ENCODE results near the gene PSMB8. TPM values are rescaled to one million over a fixed set of nuclear protein-coding genes. Genes with fewer than 3 reads are reported as not detected.
"Not testable (repeated sequence)": the region's sequence is repeated elsewhere in the genome, so short reads cannot be mapped to it uniquely, and the experiment has no call there.

PSMB8 gene
- total RNA-seq, 1 experiment from 2014 or later: 121 TPM

- DNase-seq (ENCODE audit: low spot score): peak; percentile 86
These were observed 5.5 kb downstream of the PSMB8 start, which contains the start of gene TAP2 for GRCh38 chr6:32838114-32838958. TSS of gene TAP2 (minus strand) at chr6:32838739. CDS start at chr6:32838233, 506 bp downstream.

- peak; percentile 18 for DNase-seq (ENCODE audit: low spot score)
These were observed 6.2 kb downstream of the PSMB8 start for GRCh38 chr6:32837651-32838113.

- DNase-seq (ENCODE audit: low spot score): no peak
These were observed 7.0 kb downstream of the PSMB8 start for GRCh38 chr6:32836873-32837272.

- DNase-seq (ENCODE audit: low spot score): no peak
These were observed 8.5 kb downstream of the PSMB8 start for GRCh38 chr6:32835167-32835893.

GRCh38 chr6:32833664-32834063, 10.2 kb downstream of the PSMB8 start:
- DNase-seq (ENCODE audit: low spot score): no peak

DNA sequence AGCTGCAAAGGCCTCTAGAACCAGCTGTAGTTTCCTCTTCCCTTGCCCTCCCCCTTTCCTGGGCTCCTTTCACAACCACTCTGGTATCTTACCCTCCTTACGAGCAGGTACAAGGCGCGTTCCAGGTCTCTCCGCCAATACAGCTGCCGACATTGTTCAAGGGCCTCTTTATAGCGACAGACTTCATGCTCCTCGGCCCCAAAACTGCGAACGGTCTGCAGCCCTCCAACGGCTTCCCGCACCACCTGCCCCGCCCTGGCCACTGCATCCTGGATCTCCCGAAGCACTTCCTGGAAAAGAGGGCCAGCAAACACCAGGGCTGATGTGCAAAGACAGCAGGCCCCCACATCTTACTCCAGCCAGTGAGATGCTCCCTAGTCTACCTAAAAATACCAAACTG, 11.3 kb downstream of the PSMB8 start:
- DNase-seq (ENCODE audit: low spot score): no peak

- DNase-seq (ENCODE audit: low spot score): no peak
These were observed 12.9 kb downstream of the PSMB8 start for GRCh38 chr6:32830936-32831335.

DNA sequence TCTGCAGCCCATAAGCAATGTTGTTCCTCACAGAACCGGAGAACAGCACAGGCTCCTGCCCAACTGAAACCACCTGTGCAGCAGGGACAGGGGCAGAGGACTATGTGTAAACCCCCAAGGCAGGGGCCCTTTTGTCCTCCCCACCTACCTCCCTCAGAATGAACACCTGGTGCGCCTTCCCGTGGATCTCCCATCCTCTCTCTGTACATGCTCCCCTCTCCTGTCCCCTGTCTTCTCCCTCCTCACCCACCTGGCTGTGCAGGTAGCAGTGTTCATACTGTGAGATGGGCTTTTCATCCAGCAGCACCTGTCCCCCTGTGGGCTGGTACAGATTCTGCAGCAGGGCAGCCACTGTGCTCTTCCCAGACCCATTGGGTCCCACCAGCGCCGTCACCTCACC, 13.8 kb downstream of the PSMB8 start:
- DNase-seq (ENCODE audit: low spot score): no peak

- DNase-seq (ENCODE audit: low spot score): no peak
These were observed 14.4 kb downstream of the PSMB8 start for GRCh38 chr6:32829495-32829894.

- DNase-seq (ENCODE audit: low spot score): no peak
These were observed 16.8 kb downstream of the PSMB8 start for GRCh38 chr6:32827025-32827424.

GRCh38 chr6:32825966-32826365, 17.9 kb downstream of the PSMB8 start:
- peak; percentile 32 for DNase-seq (ENCODE audit: low spot score)

DNA sequence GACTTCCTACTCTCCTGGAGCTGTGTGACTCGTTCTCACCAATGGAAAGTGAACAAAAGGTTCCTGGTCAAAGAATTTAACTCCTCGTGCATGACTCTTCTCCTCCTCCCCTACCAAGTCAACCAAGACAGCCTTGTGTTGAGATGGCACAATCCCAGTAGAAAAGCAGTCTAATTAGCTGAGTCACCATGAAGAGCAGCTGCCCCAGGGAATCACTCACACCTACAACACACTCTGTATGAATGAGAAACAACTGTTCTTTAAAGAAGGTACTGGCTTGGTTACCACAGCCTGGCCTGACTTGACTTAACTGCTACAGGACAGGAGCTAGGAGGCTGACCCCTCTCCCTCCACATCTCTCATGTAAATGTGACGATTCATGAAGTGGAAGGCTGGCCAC, 24.1 kb downstream of the PSMB8 start:
- peak; percentile 70 for DNase-seq (ENCODE audit: low spot score)

GRCh38 chr6:32818867-32819266, 25.0 kb downstream of the PSMB8 start:
- DNase-seq (ENCODE audit: low spot score): no peak

DNA sequence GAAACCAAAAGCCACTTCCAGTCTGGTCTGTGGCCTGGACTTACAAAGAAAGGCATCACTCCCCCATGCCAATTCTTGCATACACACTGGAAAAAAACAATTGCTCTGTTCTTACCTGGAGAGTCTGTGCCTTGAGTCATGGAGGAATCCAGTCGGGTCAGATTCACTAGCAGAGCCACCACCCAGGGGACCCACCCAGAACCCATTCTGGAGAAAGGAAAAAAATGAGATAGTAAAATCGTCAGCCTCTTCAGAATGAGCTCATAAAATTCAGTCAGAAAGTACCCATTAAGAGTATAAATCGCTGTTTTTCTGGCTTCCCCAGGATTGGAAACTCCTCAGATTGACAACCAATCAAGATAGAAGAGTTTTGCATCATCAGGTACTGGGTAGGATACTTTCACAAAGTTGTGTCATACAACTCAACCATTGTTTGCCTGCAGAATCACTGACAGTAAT, 27.1 kb downstream of the PSMB8 start, which contains the start of gene HLA-DOB:
TSS of gene HLA-DOB (minus strand) at position 257 of the 459 bp plus-strand sequence. CDS start at position 206, 51 bp downstream.
- peak; percentile 27 for DNase-seq (ENCODE audit: low spot score)

DNA sequence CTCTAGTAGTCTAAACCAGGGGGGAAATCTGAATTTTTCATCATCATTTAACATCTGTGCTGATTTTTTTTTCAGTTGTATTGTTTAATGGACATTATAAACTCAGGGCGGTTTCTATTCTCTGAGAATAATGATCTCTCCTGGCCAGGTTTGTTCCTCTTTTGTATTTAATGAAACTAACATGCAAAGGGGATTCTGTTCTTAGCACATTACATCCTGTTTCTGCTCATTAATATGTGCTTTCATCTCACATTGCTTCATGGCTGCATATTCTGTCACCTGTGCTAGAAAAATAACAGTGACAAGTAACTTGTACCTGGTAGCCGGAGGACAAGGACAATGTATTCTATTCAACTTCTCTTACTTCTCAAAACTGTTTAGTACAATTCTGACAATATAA, 27.9 kb downstream of the PSMB8 start:
- no peak for DNase-seq (ENCODE audit: low spot score)

DNA sequence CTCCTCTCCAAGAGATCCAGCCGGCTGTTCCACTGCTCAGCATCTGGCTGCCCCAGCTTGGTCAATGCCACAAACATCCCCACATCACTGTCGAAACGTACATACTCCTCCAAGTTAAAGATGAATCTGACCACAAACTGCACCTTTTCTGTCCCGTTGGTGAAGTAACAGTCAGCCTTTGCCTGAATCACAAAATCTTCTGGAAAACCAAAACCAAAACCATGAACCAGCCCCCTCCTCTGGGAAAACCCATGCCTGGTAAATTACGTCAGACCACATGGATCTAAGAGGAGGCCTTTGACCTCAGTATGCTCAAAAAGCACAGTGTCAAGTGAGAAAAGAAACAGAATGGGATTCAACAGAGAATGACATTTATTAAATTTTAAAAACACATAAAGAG, 28.7 kb downstream of the PSMB8 start:
- DNase-seq (ENCODE audit: low spot score): no peak

DNA sequence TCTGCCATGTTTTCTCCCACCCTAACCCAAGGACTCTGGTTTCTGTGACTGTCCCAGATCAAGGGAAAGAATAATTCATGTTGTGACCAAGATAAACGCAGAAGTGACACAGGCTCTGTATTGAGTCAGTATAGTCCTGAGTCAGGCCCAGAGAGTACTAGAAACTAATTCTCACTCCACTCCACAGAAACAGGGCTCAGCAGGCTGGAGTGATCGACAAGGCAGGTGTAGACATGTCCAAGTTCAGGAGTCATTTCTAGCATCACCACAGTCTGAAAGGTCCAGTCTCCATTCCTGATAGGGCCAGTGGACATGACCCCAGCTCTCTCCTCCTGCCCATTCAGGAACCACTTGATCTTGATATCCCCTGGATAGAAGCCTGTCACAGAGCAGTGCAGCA, 29.7 kb downstream of the PSMB8 start:
- no peak for DNase-seq (ENCODE audit: low spot score)

- no peak for DNase-seq (ENCODE audit: low spot score)
These were observed 34.7 kb downstream of the PSMB8 start for GRCh38 chr6:32809171-32809570.

- DNase-seq (ENCODE audit: low spot score): no peak
These were observed 36.7 kb downstream of the PSMB8 start for GRCh38 chr6:32807020-32807580.

DNA sequence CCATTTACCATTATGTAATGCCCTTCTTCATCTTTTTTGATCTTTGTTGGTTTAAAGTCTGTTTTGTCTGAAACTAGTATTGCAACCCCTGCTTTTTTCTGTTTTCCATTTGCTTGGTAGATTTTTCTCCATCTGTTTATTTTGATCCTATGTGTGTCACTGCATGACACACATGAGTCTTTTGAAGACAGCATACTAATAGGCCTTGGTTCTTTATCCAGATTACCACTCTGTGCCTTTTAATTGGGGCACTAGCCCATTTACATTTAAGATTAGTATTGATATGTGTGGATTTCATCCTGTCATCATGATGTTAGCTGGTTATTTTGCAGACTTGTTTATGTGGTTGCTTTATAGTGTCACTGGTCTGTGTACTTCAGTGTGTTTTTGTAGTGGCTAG, 38.4 kb downstream of the PSMB8 start:
- not testable (repeated sequence) for DNase-seq (ENCODE audit: low spot score)

DNA sequence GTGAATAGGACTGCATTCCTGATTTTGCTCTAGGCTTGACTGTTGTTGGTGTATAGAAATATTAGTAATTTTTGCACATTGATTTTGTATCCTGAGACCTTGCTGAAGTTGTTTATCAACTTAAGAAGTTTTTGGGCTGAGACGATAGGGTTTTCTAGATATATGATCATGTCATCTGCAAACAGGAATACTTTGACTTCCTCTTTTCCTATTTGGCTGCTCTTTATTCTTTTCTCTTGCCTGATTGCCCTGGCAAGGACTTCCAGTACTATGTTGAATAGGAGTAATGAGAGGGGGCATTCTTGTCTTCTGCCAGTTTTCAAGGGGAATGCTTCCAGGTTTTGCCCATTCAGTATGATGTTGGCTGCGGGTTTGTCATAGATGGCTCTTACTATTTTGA, 40.4 kb downstream of the PSMB8 start:
- DNase-seq (ENCODE audit: low spot score): no peak

DNA sequence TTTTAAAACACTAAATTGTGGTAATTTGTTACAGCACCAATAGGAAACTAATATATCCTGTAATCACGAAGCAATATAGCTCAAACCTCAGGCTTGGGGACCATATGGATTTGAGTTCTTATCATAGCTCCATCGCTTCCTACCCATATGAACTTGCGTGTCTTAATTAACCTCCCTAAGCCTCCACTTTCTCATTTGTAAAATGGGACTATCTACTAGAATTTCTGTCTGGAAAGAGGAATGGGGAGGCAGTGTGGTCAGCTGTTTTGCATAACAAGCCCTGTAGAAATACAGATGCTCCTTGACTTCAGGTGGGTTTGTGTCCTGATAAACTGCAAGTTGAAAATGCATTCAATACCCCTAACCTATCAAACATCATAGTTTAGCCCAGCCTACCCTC, 44.1 kb downstream of the PSMB8 start:
- DNase-seq (ENCODE audit: low spot score): no peak

Data from A172 (cell line).